Measurements from ENCODE around the gene CRHR1.

The CRHR1 gene

GRCh38 chr17:45825792-45826191 is 41.7 kb downstream of the CRHR1 start:
- Histone ChIP-seq H4K8ac (ENCODE audit: low read depth, low read length) (no peak overlapping the region), H3K4ac (ENCODE audit: low read depth, low read length) (no peak overlapping the region), H3K9ac (ENCODE audit: low read length) (no peak overlapping the region), H2AK5ac (ENCODE audit: low read length) (no peak overlapping the region), H3K18ac (ENCODE audit: low read length) (no peak overlapping the region), H3K27me3 (ENCODE audit: insufficient read depth, low read length) (no peaks in the 10 kb centered on the region), H3K4me3 (ENCODE audit: low read depth, low read length) (no peak overlapping the region), H4K91ac (ENCODE audit: low read depth, low read length) (no peak overlapping the region), H4K12ac (ENCODE audit: low read depth, low read length) (peak overlapping the region; percentile 20), H3K9me3 (ENCODE audit: insufficient read depth, low read depth, low read length) (no peaks in the 10 kb centered on the region), H2BK12ac (ENCODE audit: low read length) (no peak overlapping the region), H2BK5ac (ENCODE audit: low read depth, low read length, poor library complexity) (no peak overlapping the region), H3K79me1 (ENCODE audit: low read length) (no peaks in the 10 kb centered on the region), H3K14ac (ENCODE audit: low read length) (no peak overlapping the region), H2BK120ac (ENCODE audit: insufficient read depth, low read length, poor library complexity) (no peak overlapping the region), H3K27ac (ENCODE audit: low read depth, low read length) (no peak overlapping the region), H2AFZ (ENCODE audit: insufficient read depth, low read length, poor library complexity) (no peak overlapping the region), H3K36me3 (ENCODE audit: control insufficient read depth in 1 of 2, insufficient read depth in 2 of 2, low read length in 2 of 2) (no peaks in the 10 kb centered on the region), H3K23ac (ENCODE audit: low read length) (no peak overlapping the region), H3K4me1 (ENCODE audit: control insufficient read depth in 1 of 2, insufficient read depth in 2 of 2, low read length in 2 of 2) (no peaks in the 10 kb centered on the region), H3K4me2 (ENCODE audit: low read length) (no peak overlapping the region), H3K79me2 (ENCODE audit: control insufficient read depth, insufficient read depth, low read length, poor library complexity) (no peaks in the 10 kb centered on the region)
- no CpG with 5 or more reads among the region's 14 CpGs for WGBS (ENCODE audit: extremely low coverage, insufficient coverage, insufficient read length)
- DNase-seq, result no peak

DNA sequence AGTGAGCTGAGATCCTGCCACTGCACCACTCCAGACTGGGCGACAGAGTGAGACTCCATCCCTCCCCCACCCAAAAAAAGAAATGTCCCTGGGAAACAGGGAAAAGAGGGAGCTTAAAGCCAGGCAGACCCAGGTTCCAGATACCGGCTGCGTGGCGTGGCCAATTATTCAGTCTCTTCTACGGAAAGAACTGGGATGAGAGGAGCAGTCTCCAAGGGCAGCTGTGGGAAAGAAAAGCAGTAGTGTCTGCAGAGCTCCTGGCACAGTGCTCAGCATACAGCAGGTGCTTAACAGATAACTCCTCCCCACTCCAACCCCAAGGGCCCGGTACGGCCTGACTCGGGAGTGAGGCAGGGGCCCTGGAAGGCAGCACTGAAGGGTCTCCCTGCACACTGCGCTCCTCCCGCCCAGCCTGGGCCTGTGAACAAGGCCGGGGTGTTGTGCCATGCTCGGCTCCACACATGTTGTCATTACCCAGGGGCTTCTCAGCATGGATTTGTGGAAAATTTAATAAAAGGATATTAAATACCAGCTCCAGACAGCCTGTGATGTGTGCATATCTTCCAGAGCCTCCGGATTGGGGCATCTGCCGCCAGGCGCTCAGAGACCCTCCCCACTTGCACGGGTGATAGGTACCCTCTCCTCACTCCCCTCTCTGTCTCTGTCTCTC is 42.9 kb downstream of the CRHR1 start:
- Histone ChIP-seq H3K18ac (ENCODE audit: low read length) (no peak overlapping the region), H3K4me2 (ENCODE audit: low read length) (no peak overlapping the region), H4K8ac (ENCODE audit: low read depth, low read length) (no peak overlapping the region), H3K4ac (ENCODE audit: low read depth, low read length) (no peak overlapping the region), H2BK5ac (ENCODE audit: low read depth, low read length, poor library complexity) (no peak overlapping the region), H2AFZ (ENCODE audit: insufficient read depth, low read length, poor library complexity) (no peak overlapping the region), H2AK5ac (ENCODE audit: low read length) (no peak overlapping the region), H4K12ac (ENCODE audit: low read depth, low read length) (no peak overlapping the region), H3K27ac (ENCODE audit: low read depth, low read length) (no peak overlapping the region), H3K79me2 (ENCODE audit: control insufficient read depth, insufficient read depth, low read length, poor library complexity) (no peaks in the 10 kb centered on the region), H3K9me3 (ENCODE audit: insufficient read depth, low read depth, low read length) (no peaks in the 10 kb centered on the region), H3K4me3 (ENCODE audit: low read depth, low read length) (no peak overlapping the region), H3K36me3 (ENCODE audit: control insufficient read depth in 1 of 2, insufficient read depth in 2 of 2, low read length in 2 of 2) (no peaks in the 10 kb centered on the region), H3K23ac (ENCODE audit: low read length) (no peak overlapping the region), H3K9ac (ENCODE audit: low read length) (no peak overlapping the region), H3K79me1 (ENCODE audit: low read length) (no peaks in the 10 kb centered on the region), H4K91ac (ENCODE audit: low read depth, low read length) (no peak overlapping the region), H3K4me1 (ENCODE audit: control insufficient read depth in 1 of 2, insufficient read depth in 2 of 2, low read length in 2 of 2) (no peaks in the 10 kb centered on the region), H3K27me3 (ENCODE audit: insufficient read depth, low read length) (no peaks in the 10 kb centered on the region), H2BK12ac (ENCODE audit: low read length) (no peak overlapping the region), H2BK120ac (ENCODE audit: insufficient read depth, low read length, poor library complexity) (no peak overlapping the region), H3K14ac (ENCODE audit: low read length) (no peak overlapping the region)
- WGBS (ENCODE audit: extremely low coverage, insufficient coverage, insufficient read length), result no CpG with 5 or more reads among the region's 16 CpGs
- DNase-seq, result no peak

DNA sequence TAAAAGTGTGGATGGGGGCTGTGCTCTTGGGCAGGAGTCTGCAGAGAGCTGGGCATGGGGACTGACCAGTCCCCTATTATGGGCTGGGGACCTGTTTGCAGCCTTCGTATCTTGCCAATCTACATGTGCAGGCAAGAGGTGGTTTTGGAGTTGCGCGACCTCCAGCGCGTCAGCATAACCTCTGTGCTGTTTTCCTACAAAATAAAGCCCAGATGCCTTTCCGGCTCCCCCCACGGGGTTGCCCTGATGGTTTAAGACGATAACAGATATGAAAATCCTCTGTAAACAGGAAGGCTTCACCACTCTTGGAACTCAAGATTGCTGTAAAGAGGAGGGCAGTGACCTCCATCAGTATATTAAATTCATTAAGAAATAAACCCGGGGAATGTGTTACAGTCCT is 44.1 kb downstream of the CRHR1 start:
- Histone ChIP-seq H3K27me3 (ENCODE audit: insufficient read depth, low read length) (no peaks in the 10 kb centered on the region), H3K4me1 (ENCODE audit: control insufficient read depth in 1 of 2, insufficient read depth in 2 of 2, low read length in 2 of 2) (no peaks in the 10 kb centered on the region), H2AK5ac (ENCODE audit: low read length) (no peak overlapping the region), H3K4me3 (ENCODE audit: low read depth, low read length) (no peak overlapping the region), H3K23ac (ENCODE audit: low read length) (no peak overlapping the region), H3K9me3 (ENCODE audit: insufficient read depth, low read depth, low read length) (no peaks in the 10 kb centered on the region), H3K4ac (ENCODE audit: low read depth, low read length) (no peak overlapping the region), H3K79me2 (ENCODE audit: control insufficient read depth, insufficient read depth, low read length, poor library complexity) (no peaks in the 10 kb centered on the region), H2AFZ (ENCODE audit: insufficient read depth, low read length, poor library complexity) (no peak overlapping the region), H4K8ac (ENCODE audit: low read depth, low read length) (no peak overlapping the region), H2BK120ac (ENCODE audit: insufficient read depth, low read length, poor library complexity) (no peak overlapping the region), H3K18ac (ENCODE audit: low read length) (no peak overlapping the region), H3K27ac (ENCODE audit: low read depth, low read length) (no peak overlapping the region), H4K91ac (ENCODE audit: low read depth, low read length) (no peak overlapping the region), H3K14ac (ENCODE audit: low read length) (no peak overlapping the region), H3K9ac (ENCODE audit: low read length) (no peak overlapping the region), H2BK12ac (ENCODE audit: low read length) (no peak overlapping the region), H3K36me3 (ENCODE audit: control insufficient read depth in 1 of 2, insufficient read depth in 2 of 2, low read length in 2 of 2) (no peaks in the 10 kb centered on the region), H3K79me1 (ENCODE audit: low read length) (no peaks in the 10 kb centered on the region), H2BK5ac (ENCODE audit: low read depth, low read length, poor library complexity) (no peak overlapping the region), H3K4me2 (ENCODE audit: low read length) (no peak overlapping the region), H4K12ac (ENCODE audit: low read depth, low read length) (no peak overlapping the region)
- no CpG with 5 or more reads among the region's 9 CpGs for WGBS (ENCODE audit: extremely low coverage, insufficient coverage, insufficient read length)
- DNase-seq, result no peak

- H3K4ac ChIP-seq (ENCODE audit: low read depth, low read length), result no peak overlapping the region
- H2AFZ ChIP-seq (ENCODE audit: insufficient read depth, low read length, poor library complexity), result no peak overlapping the region
- no peak overlapping the region for H3K4me3 ChIP-seq (ENCODE audit: low read depth, low read length)
- no peak overlapping the region for H2BK5ac ChIP-seq (ENCODE audit: low read depth, low read length, poor library complexity)
- H4K8ac ChIP-seq (ENCODE audit: low read depth, low read length), result no peak overlapping the region
- no peak overlapping the region for H4K12ac ChIP-seq (ENCODE audit: low read depth, low read length)
- H2AK5ac ChIP-seq (ENCODE audit: low read length), result no peak overlapping the region
- H3K18ac ChIP-seq (ENCODE audit: low read length), result no peak overlapping the region
- no CpG with 5 or more reads among the region's 15 CpGs for WGBS (ENCODE audit: extremely low coverage, insufficient coverage, insufficient read length)
- H2BK120ac ChIP-seq (ENCODE audit: insufficient read depth, low read length, poor library complexity), result no peak overlapping the region
- H3K4me2 ChIP-seq (ENCODE audit: low read length), result no peak overlapping the region
- H4K91ac ChIP-seq (ENCODE audit: low read depth, low read length), result no peak overlapping the region
- H3K9ac ChIP-seq (ENCODE audit: low read length), result no peak overlapping the region
- no peaks in the 10 kb centered on the region for H3K36me3 ChIP-seq (ENCODE audit: control insufficient read depth in 1 of 2, insufficient read depth in 2 of 2, low read length in 2 of 2)
- no peak overlapping the region for H3K27ac ChIP-seq (ENCODE audit: low read depth, low read length)
- no peak overlapping the region for H3K14ac ChIP-seq (ENCODE audit: low read length)
- no peak overlapping the region for H3K23ac ChIP-seq (ENCODE audit: low read length)
- H3K9me3 ChIP-seq (ENCODE audit: insufficient read depth, low read depth, low read length), result no peaks in the 10 kb centered on the region
- no peaks in the 10 kb centered on the region for H3K79me1 ChIP-seq (ENCODE audit: low read length)
- no peaks in the 10 kb centered on the region for H3K4me1 ChIP-seq (ENCODE audit: control insufficient read depth in 1 of 2, insufficient read depth in 2 of 2, low read length in 2 of 2)
- no peak for DNase-seq
- H3K79me2 ChIP-seq (ENCODE audit: control insufficient read depth, insufficient read depth, low read length, poor library complexity), result no peaks in the 10 kb centered on the region
- no peaks in the 10 kb centered on the region for H3K27me3 ChIP-seq (ENCODE audit: insufficient read depth, low read length)
- no peak overlapping the region for H2BK12ac ChIP-seq (ENCODE audit: low read length)
These were observed 44.5 kb downstream of the CRHR1 start for GRCh38 chr17:45828582-45829133.

Measured in trophoblast cell (in vitro differentiated cells and primary cell).